RWPE1 (cell line): Measurements from ENCODE around the gene TBCD.
A peak's percentile ranks its signal among the peaks of the same experiment; 100 is the strongest.

Experiments used
- CTCF ChIA-PET: fragments of 350-600 bp; sonication (Branson Sonifier 250); formaldehyde crosslinking; extraction: SDS; loops from one replicate; lab custom pipeline; 2021; lab: Yijun Ruan, JAX
- POLR2A ChIA-PET: fragments of 400-600 bp; formaldehyde crosslinking; extraction: SDS; loops from one replicate; lab custom pipeline; 2020; ENCODE audit warnings: antibody characterized with exemption; ENCODE audit not compliant: low non-redundant PET; lab: Yijun Ruan, JAX
- DNase-seq: peaks from one replicate; pipeline ENCODE4 v3.0.0; 2012; ENCODE audit warnings: low spot score
- H3K27ac ChIP-seq: fragments of 450-650 bp; 2 replicates; pipeline ENCODE4 v1.5.1; 2017
- CTCF ChIP-seq: fragments of 450-650 bp; conservative IDR thresholded peaks from 2 replicates; pipeline ENCODE4 v1.5.1; 2017; ENCODE audit warnings: low read depth, mild to moderate bottlenecking

TBCD gene

DNA sequence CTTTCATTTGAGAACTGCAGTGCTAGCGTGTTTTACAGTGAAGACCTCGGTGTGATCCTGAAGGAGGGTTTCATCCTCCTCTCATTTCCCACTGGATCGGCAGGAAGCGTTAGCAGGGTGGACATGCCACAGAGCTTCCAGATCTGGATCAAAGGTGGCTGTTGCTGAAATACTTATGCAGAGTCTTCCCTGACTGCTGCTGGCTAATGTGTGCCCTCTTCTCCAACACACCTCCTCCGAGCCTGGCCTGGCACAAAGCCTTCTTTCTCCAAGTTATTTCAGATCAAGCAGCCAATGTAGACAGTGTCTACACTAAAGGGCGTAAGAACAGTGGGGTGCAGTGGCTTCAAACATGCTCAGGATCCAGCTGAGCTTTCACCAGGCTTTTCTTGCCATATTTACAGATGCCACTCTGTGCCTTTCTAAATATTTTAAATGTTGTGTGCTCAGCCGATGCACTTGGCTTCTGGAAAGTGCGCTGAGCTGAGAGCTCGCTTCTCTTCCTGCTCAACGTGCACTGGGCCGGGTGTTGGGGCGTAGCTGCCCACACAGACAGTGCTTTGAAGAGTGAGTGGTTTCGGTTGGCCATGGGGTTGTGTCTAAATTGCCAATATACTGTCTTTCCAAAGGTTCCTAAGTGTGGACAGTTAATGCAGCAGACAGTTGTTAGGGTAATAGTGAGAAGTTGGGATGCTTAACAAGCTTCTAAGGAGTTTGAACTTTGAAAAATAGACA, 85.9 kb downstream of the TBCD start:
- DNase-seq, result no peak
- ChIA-PET CTCF (interaction anchor here (0.7 to 3.6 kb wide), 3 partner anchors 38 to 56 kb away, joined by 3 to 20 read pairs (median 11); no protein-coding TSS in a partner anchor), POLR2A (interaction anchor here (1.0 kb wide), 1 partner anchor 37 kb away, joined by 3 read pairs; no protein-coding TSS in a partner anchor)
- peak overlapping the region; percentile 65 for H3K27ac ChIP-seq
- no peak for TF ChIP-seq CTCF

DNA sequence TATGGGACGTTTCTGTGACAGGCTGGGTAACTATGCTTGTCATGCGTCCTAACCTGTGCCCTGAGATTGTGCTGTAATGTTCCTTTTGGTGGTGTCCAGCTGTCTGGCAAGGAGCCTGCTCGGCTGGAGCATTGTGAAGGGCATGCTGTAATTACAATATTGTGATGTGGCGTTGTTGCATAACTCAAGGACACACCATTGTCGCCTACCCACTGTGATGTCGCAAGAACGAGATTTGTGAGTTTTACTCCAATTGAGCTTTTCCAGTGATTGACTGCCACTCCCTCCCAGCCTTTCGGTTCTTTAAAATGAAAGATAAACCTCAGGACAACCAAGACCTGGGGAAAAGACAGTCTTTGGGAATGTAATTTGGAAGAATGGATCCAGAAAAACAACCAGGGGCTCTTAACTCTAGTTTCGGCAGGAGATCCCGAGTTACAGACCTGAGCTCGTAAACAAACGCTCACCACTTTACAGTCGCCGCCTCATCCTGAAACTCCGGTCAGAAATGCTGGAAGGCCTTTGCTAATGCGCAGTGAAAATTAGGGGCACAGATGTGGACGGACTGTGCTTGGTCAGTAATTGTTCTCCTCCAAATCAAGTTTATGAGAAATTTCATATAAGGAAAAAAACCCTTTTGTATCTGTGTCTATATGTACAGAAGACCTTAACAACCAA, 86.7 kb downstream of the TBCD start:
- H3K27ac ChIP-seq, result peak overlapping the region; percentile 65
- no peak for DNase-seq
- no peak for TF ChIP-seq CTCF
- ChIA-PET POLR2A (interaction anchor here (0.8 kb wide), 1 partner anchor 38 kb away, joined by 3 read pairs; no protein-coding TSS in a partner anchor), CTCF (interaction anchor here (0.5 to 3.6 kb wide), 4 partner anchors 37 to 76 kb away, joined by 3 to 20 read pairs (median 8); no protein-coding TSS in a partner anchor)

DNA sequence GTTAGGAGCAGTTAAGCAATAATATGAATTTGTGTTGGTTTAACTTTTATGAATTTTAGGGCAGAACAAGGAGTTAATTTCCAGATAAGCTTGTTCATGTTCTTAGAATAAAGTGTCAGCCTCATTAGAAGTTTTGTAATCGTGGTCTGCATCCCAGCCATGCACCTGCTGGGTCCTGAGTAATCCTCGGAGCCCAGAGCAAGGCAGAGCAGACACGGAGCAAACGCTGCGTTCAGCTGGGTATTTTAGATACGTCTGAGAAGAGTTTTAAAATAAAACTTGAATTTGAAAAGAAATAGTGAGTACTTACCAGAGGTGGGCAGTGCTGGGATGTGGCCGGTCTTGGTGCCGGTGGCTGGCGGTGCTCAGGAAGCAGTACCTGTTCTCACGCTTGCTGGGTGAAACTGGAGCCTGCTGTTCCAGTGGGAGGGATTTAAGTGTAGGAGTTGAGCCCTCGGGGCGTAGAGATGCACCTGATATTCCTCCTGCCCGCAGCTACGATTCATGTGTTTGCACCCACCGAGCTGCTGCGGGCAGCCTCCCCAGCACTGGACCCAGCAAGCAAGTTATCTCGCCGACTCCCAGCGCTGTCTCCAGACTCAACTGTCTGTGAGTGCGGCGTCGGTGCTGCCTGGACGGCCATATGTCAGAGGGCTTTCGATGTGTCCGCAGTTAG, 87.9 kb downstream of the TBCD start, which contains the start of gene ZNF750:
TSS of gene ZNF750 (minus strand) at position 406 of the 676 bp plus-strand sequence. CDS start 7,568 bp downstream, outside the sequence.
- ChIA-PET POLR2A (interaction anchor here (3.2 kb wide), 1 partner anchor 36 kb away, joined by 12 read pairs; no protein-coding TSS in a partner anchor), CTCF (no interaction called here)
- TF ChIP-seq CTCF, result no peak
- peak; percentile 41 for DNase-seq
- peak within 1 kb of the TSS; percentile 69 for H3K27ac ChIP-seq

DNA sequence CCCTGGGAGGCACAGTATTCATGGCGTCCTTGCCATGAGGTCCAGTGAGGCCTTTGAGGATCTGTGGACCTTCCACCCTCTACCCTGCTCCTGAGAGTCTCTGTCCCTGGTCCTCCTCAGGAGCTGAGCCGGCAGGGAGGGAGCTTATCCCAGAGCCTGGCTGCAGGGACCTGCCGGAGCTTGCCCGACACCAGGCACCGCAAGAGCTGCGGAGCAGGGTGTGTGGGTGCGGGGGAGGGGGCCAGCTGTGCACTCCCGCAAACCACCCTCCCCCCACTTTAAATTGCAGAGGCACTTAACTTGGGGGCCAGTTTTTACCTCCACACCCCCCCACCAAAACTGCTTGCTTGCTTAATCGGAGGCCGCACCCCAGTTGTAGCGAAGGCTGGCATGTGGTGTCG, 88.6 kb downstream of the TBCD start:
- peak overlapping the region; percentile 69 for H3K27ac ChIP-seq
- ChIA-PET CTCF (interaction anchor here (0.7 kb wide), 1 partner anchor 16 kb away, joined by 3 read pairs; no protein-coding TSS in a partner anchor), POLR2A (interaction anchor here (3.2 kb wide), 1 partner anchor 35 kb away, joined by 12 read pairs; no protein-coding TSS in a partner anchor)
- peak; percentile 27 for DNase-seq
- TF ChIP-seq CTCF, result no peak

GRCh38 chr17:82841921-82842596, 90.2 kb downstream of the TBCD start:
- peak overlapping the region; percentile 69 for H3K27ac ChIP-seq
- no peak for TF ChIP-seq CTCF
- CTCF ChIA-PET, result interaction anchor here (0.9 kb wide), 1 partner anchor 34 kb away, joined by 3 read pairs; no protein-coding TSS in a partner anchor
- POLR2A ChIA-PET, result interaction anchor here (3.2 kb wide), 1 partner anchor 33 kb away, joined by 12 read pairs; no protein-coding TSS in a partner anchor
- no peak for DNase-seq
